Sigmoid colon (tissue), 7 donors: ENCODE data around the gene APEH. TPM values are rescaled to one million over a fixed set of nuclear protein-coding genes. Genes with fewer than 3 reads are reported as not detected.

Experiments
- DNase-seq: peaks from one replicate; pipeline ENCODE4 v3.0.0-alpha.2; 2019
- H3K27ac ChIP-seq, 4 donors: fragments of 200-600 bp; sonication (generic); one replicate each; pipeline ENCODE4 v1.5.1; 2016 to 2019; ENCODE audit warnings: mild to moderate bottlenecking in 1 of 4
- H3K27me3 ChIP-seq, 3 donors: fragments of 200-600 bp; sonication (generic); one replicate each; pipeline ENCODE4 v1.5.1; 2019; ENCODE audit warnings: mild to moderate bottlenecking in 1 of 3
- H3K36me3 ChIP-seq, 4 donors: fragments of 200-600 bp; sonication (generic); one replicate each; pipeline ENCODE4 v1.5.1; 2016 to 2019
- H3K4me1 ChIP-seq, 4 donors: fragments of 200-600 bp; sonication (generic); one replicate each; pipeline ENCODE4 v1.5.1; 2017 to 2019
- H3K4me3 ChIP-seq, 4 donors: fragments of 200-600 bp; sonication (generic); one replicate each; pipeline ENCODE4 v1.5.1; 2017 to 2019; ENCODE audit warnings: mild to moderate bottlenecking in 2 of 4, moderate library complexity in 1 of 4
- H3K9me3 ChIP-seq, 4 donors: fragments of 200-600 bp in 3 of 4; sonication (generic) in 3 of 4; one replicate each; pipeline versions ENCODE4 v1.5.1 to v1.6.1; 2013 to 2019
- CTCF ChIP-seq, 4 experiments: fragments of 450-650 bp in 3 of 4; fragments of 200-600 bp in 1 of 4; IDR thresholded peaks; one replicate each; pipeline ENCODE4 v1.5.1; 2016 to 2019; ENCODE audit warnings: antibody characterized with exemption in 4 of 4, mild to moderate bottlenecking in 3 of 4, moderate library complexity in 2 of 4
- EP300 ChIP-seq, 4 donors: sonication (generic); formaldehyde crosslinking; IDR thresholded peaks; one replicate each; pipeline ENCODE4 v1.6.1; 2017; ENCODE audit warnings: antibody characterized with exemption in 4 of 4
- POLR2A ChIP-seq, 2 donors: fragments of 450-650 bp; IDR thresholded peaks; one replicate each; pipeline ENCODE4 v1.6.1; 2016; ENCODE audit warnings: antibody characterized with exemption in 2 of 2, mild to moderate bottlenecking in 2 of 2, moderate library complexity in 2 of 2
- POLR2AphosphoS5 ChIP-seq, 4 donors: sonication (generic); formaldehyde crosslinking; IDR thresholded peaks; one replicate each; pipeline ENCODE4 v1.6.1; 2017; ENCODE audit warnings: antibody characterized with exemption in 4 of 4
- WGBS, 2 donors: extraction: QIAGEN DNeasy Blood & Tissue Kit; methylation state at CpG; one replicate each; pipeline ENCODE4 v1.1.7; 2013; 5-methylcytosine and 5-hydroxymethylcytosine counted together
- intact Hi-C: fragments of 100-400 bp; cut with DNase I; formaldehyde crosslinking; loops from one replicate; pipeline ENCODE4 v1.15.1; 2023
- polyA plus RNA-seq, 3 donors: library from polyadenylated mRNA; stranded (reverse); fragments of 200-250 nt; gene quantifications; one replicate each; pipeline ENCODE4 v1.2.3, GENCODE V29; 2013
- total RNA-seq, 4 donors: library from RNA; depleted of rRNA; stranded (reverse); fragments of >200 nt; gene quantifications; one replicate each; pipeline ENCODE4 v1.1.0, GENCODE V29; 2016
- donor health status: healthy with polysubstance abuse.
- donor health status: Bipolar disorder and iron deficiency.
- donor health status: healthy.

The APEH gene
- total and polyA plus RNA-seq, 7 donors = 49.0 to 102 (median 64.8) TPM

- H3K4me1 ChIP-seq = peaks cover 0 to 2% (median 0%) of the 10 kb centered on the region in 4 donors
- WGBS, 2 donors = 89 to 93% methylated on average over 9 of the region's 9 CpGs
- H3K27ac ChIP-seq = no peak overlapping the region
- DNase-seq = no peak
- peaks cover 0 to 61% (median 17%) of the 10 kb centered on the region in 4 donors for H3K36me3 ChIP-seq
- no peak for TF ChIP-seq CTCF (IDR thresholded peaks at IDR 0.05)
- TF ChIP-seq EP300 (IDR thresholded peaks at IDR 0.05) = no peak
- TF ChIP-seq POLR2AphosphoS5 (IDR thresholded peaks at IDR 0.05) = no peak
- TF ChIP-seq POLR2A (IDR thresholded peaks at IDR 0.05) = no peak
- no peaks in the 10 kb centered on the region for H3K9me3 ChIP-seq
- no peak overlapping the region for H3K4me3 ChIP-seq
- no peaks in the 10 kb centered on the region for H3K27me3 ChIP-seq
- intact Hi-C loops = no loop called here
Observed at GRCh38 chr3:49706456-49707112, 32.4 kb downstream of the APEH start.

- Histone ChIP-seq H3K9me3 (no peaks in the 10 kb centered on the region), H3K4me1 (peaks cover 0 to 2% (median 0%) of the 10 kb centered on the region in 4 donors), H3K36me3 (peaks cover 0 to 56% (median 14%) of the 10 kb centered on the region in 4 donors), H3K27me3 (no peaks in the 10 kb centered on the region), H3K27ac (no peak overlapping the region), H3K4me3 (no peak overlapping the region)
- no peak for TF ChIP-seq EP300 (IDR thresholded peaks at IDR 0.05)
- TF ChIP-seq POLR2AphosphoS5 (IDR thresholded peaks at IDR 0.05) = no peak
- TF ChIP-seq POLR2A (IDR thresholded peaks at IDR 0.05) = no peak
- no peak for TF ChIP-seq CTCF (IDR thresholded peaks at IDR 0.05)
- no peak for DNase-seq
- intact Hi-C loops = no loop called here
- 83 to 87% methylated on average over 4 of the region's 4 CpGs for WGBS, 2 donors
Observed at GRCh38 chr3:49707113-49707480, 32.9 kb downstream of the APEH start.

GRCh38 chr3:49709852-49710251 lies 35.7 kb downstream of the APEH start:
- no peak for DNase-seq
- intact Hi-C loops = no loop called here
- Histone ChIP-seq H3K27ac (no peak overlapping the region), H3K4me1 (no peaks in the 10 kb centered on the region), H3K27me3 (no peaks in the 10 kb centered on the region), H3K4me3 (no peak overlapping the region), H3K36me3 (peaks cover 0 to 47% (median 5%) of the 10 kb centered on the region in 4 donors), H3K9me3 (no peaks in the 10 kb centered on the region)
- TF ChIP-seq POLR2A (IDR thresholded peaks at IDR 0.05) (no peak), EP300 (IDR thresholded peaks at IDR 0.05) (no peak), CTCF (IDR thresholded peaks at IDR 0.05) (no peak), POLR2AphosphoS5 (IDR thresholded peaks at IDR 0.05) (no peak)
- WGBS, 2 donors = 91 to 98% methylated on average over 8 of the region's 8 CpGs

GRCh38 chr3:49711489-49711888 lies 37.3 kb downstream of the APEH start:
- H3K27me3 ChIP-seq = no peaks in the 10 kb centered on the region
- no peak overlapping the region for H3K27ac ChIP-seq
- no peak overlapping the region for H3K4me3 ChIP-seq
- 66 to 93% methylated on average over 5 of the region's 5 CpGs for WGBS, 2 donors
- intact Hi-C loops = no loop called here
- TF ChIP-seq CTCF (IDR thresholded peaks at IDR 0.05) (no peak), POLR2AphosphoS5 (IDR thresholded peaks at IDR 0.05) (no peak), EP300 (IDR thresholded peaks at IDR 0.05) (no peak), POLR2A (IDR thresholded peaks at IDR 0.05) (no peak)
- H3K36me3 ChIP-seq = peaks cover 6 to 48% (median 8%) of the 10 kb centered on the region in 4 donors
- H3K4me1 ChIP-seq = no peaks in the 10 kb centered on the region
- DNase-seq = peak; percentile 34
- H3K9me3 ChIP-seq = no peaks in the 10 kb centered on the region

GRCh38 chr3:49712166-49712565 lies 38.0 kb downstream of the APEH start:
- DNase-seq = peak; percentile 52
- no peaks in the 10 kb centered on the region for H3K27me3 ChIP-seq
- no peaks in the 10 kb centered on the region for H3K4me1 ChIP-seq
- intact Hi-C loops = no loop called here
- WGBS, 2 donors = 91 to 97% methylated on average over 11 of the region's 11 CpGs
- H3K9me3 ChIP-seq = no peaks in the 10 kb centered on the region
- H3K36me3 ChIP-seq = peaks cover 6 to 45% (median 8%) of the 10 kb centered on the region in 4 donors
- H3K27ac ChIP-seq = no peak overlapping the region
- no peak overlapping the region for H3K4me3 ChIP-seq
- TF ChIP-seq POLR2AphosphoS5 (IDR thresholded peaks at IDR 0.05) (no peak), CTCF (IDR thresholded peaks at IDR 0.05) (no peak), POLR2A (IDR thresholded peaks at IDR 0.05) (no peak), EP300 (IDR thresholded peaks at IDR 0.05) (no peak)
